Type B pancreatic cell (in vitro differentiated cells): ENCODE results near the gene ST3GAL6. TPM values are rescaled to one million over a fixed set of nuclear protein-coding genes. Genes with fewer than 3 reads are reported as not detected.

Experiments used
- DNase-seq: peaks from one replicate; pipeline ENCODE4 v3.0.0; 2021; ENCODE audit warnings: mixed read lengths; ENCODE audit not compliant: unreplicated experiment; ENCODE audit errors: extremely low spot score
- H3K27ac Mint-ChIP-seq: 2 replicates; pipeline ENCODE4 v1.8.0; 2021; ENCODE audit warnings: mild to moderate bottlenecking, mixed read lengths
- H3K27me3 Mint-ChIP-seq: 2 replicates; pipeline ENCODE4 v1.8.0; 2021; ENCODE audit warnings: mixed read lengths
- H3K36me3 Mint-ChIP-seq: 2 replicates; pipeline ENCODE4 v1.8.0; 2021; ENCODE audit warnings: mixed read lengths
- H3K4me1 Mint-ChIP-seq: one replicate; pipeline ENCODE4 v1.8.0; 2021; ENCODE audit warnings: mixed read lengths; ENCODE audit not compliant: unreplicated experiment
- H3K4me3 Mint-ChIP-seq: 2 replicates; pipeline ENCODE4 v1.8.0; 2021; ENCODE audit warnings: mild to moderate bottlenecking, mixed read lengths
- H3K9me3 Mint-ChIP-seq: 2 replicates; pipeline ENCODE4 v1.8.0; 2021; ENCODE audit warnings: mixed read lengths
- total RNA-seq: library from RNA; stranded (reverse); gene quantifications from 2 replicates; pipeline ENCODE4 v1.2.1, GENCODE V29; 2021; ENCODE audit warnings: low replicate concordance
- TF ChIP-seq, protein P1 (sequence below): fragments of 200-600 bp; sonication (generic); conservative IDR thresholded peaks from 2 replicates; pipeline ENCODE4 v1.5.0; 2021; ENCODE audit warnings: antibody characterized with exemption, mild to moderate bottlenecking

Gene ST3GAL6
- total RNA-seq, 1 donor from 2014 or later = 16.5 TPM

DNA sequence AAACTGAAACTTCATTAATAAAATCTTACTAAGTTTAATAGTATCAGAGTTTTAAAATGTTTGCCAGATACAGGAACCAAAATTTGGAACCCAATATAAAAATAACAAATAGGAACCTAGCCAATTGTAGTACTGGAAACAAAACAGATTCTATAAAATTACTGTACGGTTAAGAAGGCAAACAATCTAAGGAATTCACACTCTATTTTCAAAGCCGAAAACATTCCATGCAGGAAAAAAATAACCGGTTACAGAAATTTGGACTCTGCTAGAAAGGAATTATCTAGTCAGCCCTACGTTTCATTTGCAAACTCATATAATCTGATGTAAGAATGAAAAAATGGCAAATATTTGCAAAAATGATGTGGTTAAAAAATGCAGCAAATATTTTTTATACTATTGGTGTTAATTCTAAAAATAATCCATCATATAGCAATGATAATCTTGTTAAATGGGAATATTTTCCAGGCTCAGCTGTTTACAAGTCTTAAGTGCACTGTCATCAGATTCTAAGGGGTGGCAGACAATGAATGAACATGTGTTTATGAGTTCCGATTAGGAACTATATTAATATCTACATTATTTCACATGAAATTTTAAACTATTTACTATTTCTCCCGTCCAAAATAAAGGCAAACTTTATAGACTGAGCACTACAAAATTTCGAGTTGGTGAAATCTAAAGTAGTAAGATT is 80.3 kb downstream of the ST3GAL6 start:
- Mint-ChIP-seq H3K9me3 (peaks cover 4% of the 10 kb centered on the region), H3K36me3 (peaks cover 36% of the 10 kb centered on the region), H3K4me3 (no peak overlapping the region), H3K27me3 (no peaks in the 10 kb centered on the region), H3K27ac (no peak overlapping the region), H3K4me1 (no peaks in the 10 kb centered on the region)
- DNase-seq = no peak
- TF ChIP-seq, protein P1, sequence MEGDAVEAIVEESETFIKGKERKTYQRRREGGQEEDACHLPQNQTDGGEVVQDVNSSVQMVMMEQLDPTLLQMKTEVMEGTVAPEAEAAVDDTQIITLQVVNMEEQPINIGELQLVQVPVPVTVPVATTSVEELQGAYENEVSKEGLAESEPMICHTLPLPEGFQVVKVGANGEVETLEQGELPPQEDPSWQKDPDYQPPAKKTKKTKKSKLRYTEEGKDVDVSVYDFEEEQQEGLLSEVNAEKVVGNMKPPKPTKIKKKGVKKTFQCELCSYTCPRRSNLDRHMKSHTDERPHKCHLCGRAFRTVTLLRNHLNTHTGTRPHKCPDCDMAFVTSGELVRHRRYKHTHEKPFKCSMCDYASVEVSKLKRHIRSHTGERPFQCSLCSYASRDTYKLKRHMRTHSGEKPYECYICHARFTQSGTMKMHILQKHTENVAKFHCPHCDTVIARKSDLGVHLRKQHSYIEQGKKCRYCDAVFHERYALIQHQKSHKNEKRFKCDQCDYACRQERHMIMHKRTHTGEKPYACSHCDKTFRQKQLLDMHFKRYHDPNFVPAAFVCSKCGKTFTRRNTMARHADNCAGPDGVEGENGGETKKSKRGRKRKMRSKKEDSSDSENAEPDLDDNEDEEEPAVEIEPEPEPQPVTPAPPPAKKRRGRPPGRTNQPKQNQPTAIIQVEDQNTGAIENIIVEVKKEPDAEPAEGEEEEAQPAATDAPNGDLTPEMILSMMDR = no peak

Other genes starting within 250 kb of the ST3GAL6 start
- gene CLDND1, start 240.4 kb upstream of the ST3GAL6 start, total RNA-seq = 59.4 and 83.1 TPM in 2 replicates
- not detected in 2 replicates for gene GPR15, start 231.4 kb upstream of the ST3GAL6 start, total RNA-seq
- gene CPOX, start 169.7 kb upstream of the ST3GAL6 start, total RNA-seq = 21.9 and 24.6 TPM in 2 replicates
- gene DCBLD2, start 138.4 kb downstream of the ST3GAL6 start, total RNA-seq = 29.2 and 51.2 TPM in 2 replicates